NCI-H526 (cell line): ENCODE data around the gene ATP1A4.
"Not testable (repeated sequence)": the region's sequence is repeated elsewhere in the genome, so short reads cannot be mapped to it uniquely, and the experiment has no call there.

Source experiments
- DNase-seq, 2 experiments: peaks; one replicate each; lab custom pipeline; 2025; lab: John Stamatoyannopoulos, UW

The ATP1A4 gene

DNA sequence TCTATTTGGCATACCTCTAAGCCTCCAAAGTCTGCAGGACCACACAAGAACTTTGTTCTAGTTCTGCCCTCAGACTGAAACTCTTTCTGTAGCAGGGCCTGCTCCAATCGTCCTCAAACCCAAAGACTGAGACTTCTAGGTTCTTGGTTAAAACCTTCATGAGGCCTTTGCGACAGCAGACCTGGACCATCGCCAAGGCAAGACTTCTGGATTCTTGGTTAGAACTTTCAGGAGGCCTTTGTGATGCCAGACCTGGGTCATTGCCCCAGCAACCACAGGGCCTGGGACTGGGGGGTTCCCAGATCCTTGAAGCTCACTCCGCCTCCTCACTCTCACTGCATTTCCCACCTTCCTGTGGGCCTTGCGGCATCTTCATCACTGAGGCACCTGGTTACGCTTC lies at the start of gene ATP1A4:
Gene ATP1A4, plus strand, starts transcription at position 301 of the 400 bp plus-strand sequence. CDS start 438 bp downstream, outside the sequence.
- DNase-seq, result no peak

DNA sequence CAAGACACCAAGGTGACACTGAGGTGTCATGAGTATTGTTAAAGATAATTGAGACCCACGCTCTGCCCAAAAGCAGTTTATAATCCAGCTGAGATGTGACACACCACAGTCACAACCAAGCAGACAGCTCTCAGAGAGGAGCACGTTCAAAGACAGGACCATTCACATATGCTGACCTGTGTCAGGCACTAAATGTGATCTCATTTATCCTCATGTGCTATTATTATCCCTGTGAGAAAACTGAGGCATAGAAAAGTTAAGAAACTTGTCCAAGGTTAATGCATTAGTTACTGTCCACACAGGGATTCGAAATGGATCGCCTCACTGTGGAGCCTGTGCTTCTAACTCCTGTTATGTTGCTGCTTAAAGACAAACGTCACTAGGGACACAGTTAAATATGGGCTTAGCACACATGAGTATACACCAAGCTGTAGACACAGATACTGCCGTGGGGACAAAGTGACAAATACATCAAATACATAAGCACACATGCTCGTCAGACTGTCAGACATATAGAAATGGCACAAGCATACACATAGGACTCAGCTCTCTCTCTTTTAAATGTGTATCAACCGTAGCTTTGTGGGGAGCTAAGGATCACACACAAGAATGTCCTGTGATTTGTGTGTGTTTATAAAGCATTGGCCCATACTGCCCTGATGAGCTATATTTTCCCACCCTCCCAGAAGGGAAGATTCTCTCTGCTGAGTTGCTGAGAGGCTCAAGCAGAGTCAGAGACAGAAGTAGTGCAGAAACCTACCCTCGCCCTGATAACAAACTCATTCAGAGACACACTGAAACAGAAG lies 49.5 kb upstream of the ATP1A4 start:
- no peak for DNase-seq

DNA sequence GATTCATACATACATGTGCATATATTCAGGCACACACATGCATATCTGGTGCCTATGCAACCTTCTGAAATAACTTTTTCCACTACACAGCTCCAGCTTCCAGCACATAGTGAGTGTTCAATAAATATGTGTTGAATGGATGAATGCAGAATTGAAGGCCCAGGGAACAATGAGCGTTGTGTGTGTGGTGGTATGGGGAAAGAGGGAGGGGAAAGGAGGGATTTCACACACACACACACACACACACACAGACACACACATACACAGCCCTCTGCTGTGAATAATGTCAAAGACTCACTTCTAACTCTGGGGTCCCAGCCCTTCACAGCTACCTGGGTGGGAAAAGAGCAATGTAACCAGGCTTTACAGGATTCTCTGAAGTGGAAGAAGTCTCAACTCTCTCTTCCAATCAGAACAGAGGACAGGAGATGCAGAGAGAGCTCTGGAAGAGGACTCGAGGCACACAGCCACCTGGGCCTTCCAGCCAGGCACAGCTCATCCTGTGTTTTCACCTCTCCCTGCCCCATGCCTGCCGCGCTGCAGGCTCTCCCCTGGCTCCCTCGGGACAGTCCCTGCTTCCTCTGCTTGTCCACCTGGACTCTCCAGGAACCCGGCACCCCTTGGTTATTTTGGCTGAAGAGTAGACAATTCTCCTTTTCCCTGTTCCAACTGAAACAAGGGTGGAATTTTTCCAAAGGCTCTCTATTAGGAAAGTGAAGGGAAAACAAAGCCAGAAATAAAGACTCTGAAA lies 47.6 kb upstream of the ATP1A4 start:
- DNase-seq, result peak in 1 of 2 experiments; percentile 20

DNA sequence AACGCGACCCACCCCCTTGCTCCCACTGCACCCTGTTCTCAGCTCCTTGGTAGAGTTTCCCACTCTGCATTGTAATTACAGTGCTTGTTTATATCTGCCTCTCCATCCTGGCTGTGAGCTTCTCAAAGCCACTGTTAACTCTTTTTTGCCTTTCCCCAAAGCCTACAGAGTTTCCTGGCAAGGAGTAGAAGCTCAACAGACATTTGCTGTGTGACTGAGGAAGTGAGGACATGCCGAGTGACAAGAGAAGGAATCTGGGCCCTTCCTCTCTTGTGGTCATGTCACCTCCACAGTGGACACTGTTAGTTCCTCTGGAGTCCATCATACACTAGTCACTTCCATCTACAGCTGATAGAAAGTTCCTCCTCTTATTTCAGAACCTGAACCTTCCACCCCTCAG lies 46.9 kb upstream of the ATP1A4 start:
- DNase-seq, result no peak

DNA sequence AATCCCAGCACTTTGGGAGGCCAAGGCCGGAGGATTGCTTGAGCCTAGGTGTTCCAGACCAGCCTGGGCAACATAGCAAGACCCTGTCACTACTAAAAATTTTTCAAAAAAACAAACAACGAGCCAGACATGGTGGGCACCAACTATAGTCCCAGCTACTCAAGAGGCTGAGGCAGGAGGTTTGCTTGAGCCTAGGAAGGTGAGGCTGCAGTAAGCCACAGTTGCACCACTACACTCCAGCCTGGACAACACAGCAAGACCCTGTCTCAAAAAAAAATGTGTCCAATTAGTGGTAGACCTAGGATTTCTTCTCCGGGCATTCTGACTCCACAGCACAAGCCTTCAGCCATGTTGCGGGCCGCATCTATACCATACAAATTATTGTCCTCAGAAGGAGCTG lies 46.2 kb upstream of the ATP1A4 start:
- DNase-seq, result no peak

DNA sequence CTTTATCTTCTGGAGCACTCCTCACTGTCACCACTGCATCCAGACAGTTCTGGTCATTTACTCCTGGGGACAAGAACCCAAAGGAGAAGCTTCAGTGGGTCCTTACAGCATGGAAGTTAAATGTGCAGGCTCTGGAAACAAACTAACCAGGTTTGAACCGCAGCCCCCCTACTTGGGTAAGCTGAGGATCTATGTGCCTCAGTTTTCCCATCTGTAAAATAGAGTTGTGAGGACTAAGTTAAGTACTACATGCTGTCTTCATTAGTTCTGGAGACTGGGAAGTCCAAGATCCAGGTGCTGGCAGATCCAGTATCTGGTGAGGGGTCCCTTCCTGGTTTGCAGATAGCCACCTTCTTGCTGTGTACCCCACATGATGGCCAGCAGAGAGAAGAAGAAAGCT lies 43.9 kb upstream of the ATP1A4 start:
- no peak for DNase-seq

DNA sequence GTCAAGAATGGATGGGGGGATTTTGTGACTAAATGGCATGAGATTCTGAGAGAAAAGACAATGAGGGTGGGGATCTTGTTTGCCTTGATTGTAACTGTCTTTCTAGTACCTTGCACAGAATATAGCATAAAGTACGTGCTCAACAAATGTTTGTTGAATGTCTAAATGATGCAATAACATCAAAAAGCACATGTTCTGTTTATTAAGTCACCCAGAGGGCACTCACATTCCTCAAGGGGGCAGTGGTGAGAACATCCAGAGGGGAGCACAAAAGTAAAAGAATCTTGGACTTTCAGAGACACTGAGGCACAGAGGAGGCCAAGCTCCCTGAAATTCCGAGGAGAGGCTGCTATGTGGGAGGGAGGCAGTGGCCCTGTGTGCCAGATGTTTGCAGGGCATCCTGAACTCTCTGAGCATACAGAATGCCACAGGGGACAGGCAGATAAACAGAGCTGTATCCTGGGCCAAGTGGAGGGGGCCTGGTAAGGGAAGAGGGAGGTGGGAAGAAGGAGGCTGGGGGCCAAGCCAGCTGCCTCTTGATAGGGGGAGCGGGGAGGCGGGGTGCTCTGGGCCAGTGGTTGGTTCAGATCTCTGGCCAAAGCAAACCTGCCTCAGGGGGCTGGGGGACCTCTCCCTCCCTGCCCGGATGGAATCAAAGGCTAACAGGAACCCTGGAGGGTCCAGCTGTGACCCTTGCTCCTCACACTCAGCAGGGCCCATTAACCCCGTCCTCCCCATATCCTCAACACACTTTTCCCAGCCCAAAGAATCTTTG lies 42.3 kb upstream of the ATP1A4 start:
- DNase-seq, result peak in 1 of 2 experiments; percentile 36

DNA sequence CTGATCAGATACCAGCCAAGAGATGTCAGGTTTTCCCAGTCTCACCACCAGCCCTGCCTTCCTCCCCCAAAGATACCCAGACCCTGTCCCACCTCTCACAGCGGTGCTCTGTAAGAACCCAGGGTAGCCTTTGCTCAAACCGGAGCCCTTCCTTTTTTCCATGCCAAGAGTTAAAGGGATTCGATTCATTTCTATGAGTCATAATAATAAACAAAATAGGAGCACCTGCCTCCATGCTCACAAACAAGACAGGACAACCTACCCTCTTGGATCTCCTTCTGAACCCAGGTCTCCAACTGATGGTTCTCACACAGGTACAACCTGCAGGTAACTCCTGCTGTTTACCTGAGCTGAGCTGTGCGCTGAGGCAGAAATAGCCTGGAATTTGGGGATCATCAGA lies 41.7 kb upstream of the ATP1A4 start:
- no peak for DNase-seq

DNA sequence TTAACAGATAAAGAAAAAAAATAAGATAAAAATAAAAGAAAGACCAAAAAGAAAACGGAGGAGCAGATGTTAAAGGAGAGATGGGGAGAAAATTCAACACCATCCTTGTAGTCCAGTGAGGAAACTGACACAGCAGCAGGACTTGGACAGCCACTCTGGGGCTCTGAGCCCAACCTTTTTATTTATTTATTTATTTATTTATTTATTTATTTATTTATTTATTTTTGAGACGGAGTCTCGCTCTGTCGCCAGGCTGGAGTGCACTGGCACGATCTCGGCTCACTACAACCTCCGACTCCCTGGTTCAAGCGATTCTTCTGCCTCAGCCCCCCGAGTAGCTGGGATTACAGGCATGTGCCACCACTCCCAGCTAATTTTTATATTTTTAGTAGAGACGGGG lies 39.9 kb upstream of the ATP1A4 start:
- not testable (repeated sequence) for DNase-seq

DNA sequence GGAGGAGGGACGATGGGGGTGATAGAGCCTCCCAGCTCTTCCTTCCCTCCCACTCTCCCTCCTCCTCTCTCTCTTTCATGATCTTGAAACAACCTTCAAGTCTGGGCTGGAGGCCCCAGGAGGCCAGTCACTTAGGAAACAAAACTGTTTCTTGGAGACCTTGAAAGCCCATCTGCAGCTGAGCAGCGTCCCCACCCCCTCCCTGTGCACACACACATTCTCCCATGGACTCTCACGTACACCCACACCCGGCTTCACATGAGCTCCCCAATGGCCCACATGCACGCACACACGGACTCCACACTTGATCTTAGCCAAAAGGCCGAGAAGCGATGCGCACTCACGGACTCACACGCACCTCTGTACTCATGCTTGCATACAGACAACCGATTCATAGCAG lies 39.0 kb upstream of the ATP1A4 start:
- no peak for DNase-seq

DNA sequence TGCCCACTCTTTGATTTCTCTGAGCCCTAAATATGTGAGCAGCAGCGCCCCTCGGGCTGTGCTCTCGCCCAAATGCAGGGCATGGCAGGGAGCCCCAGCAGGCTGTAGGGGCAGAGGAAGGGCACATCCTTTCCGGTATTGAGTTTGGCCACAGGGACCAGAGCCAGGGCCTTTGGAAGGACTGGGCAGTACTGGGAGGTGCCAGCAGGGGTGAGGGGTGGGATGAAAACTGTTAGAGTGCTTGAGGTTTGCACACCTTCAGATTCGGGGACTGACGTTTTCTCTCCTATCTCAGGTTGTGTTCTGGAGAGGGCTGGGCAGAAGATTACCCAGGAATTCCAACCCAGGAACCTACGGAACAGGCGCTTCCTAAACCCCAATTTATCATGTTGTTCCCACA lies 38.0 kb upstream of the ATP1A4 start:
- DNase-seq, result no peak

DNA sequence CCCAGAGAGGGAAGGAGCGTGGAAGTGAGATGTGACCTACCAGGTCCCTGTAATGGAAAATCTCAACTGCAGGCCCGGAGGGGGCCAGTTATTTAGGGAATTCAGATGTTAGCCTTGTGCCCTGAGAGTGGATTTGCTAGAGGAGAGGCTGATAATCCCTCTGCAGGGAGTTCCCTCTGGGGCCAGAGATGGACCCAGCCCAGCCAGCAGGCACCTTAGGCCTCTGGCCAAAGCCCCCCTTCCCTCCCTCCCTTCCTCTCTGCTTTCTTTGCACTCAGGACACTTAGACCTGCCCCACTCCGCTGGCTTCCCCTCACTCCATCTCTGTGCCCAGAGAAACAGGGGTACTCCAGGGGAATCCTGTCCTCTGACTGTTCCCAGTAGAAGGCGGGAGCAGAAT lies 37.3 kb upstream of the ATP1A4 start:
- DNase-seq, result no peak

DNA sequence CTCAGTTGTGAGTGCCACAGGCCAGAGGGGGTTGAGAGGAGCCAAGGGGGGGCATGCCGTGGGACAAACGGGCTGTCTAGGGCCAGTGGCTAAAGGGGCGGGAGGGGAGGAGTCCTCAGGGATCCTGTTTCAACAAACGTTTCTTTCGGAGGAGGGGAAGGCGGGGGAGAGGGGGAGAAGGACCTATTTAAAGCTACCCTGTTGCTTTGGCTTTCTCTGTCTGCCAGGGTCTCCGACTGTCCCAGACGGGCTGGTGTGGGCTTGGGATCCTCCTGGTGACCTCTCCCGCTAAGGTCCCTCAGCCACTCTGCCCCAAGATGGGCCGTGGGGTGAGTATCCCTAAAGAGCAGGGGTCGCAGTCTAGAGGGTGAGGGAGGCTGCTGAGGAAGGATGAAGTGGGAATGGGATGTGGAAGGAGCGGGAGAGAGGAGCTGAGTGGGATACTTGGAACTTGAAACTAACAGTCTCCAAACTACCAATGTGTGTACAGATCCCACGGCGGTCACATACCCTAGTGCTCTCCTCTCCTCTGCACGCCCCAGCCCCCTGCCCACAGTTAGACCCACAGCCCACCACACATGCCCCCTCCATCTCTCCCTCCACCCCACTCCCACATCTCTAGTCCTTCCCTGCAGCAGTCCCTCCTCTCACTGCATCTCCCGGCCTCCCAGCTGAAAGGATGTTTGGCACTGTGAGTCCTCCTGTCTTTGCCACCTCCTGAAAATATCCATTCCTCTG lies 35.7 kb upstream of the ATP1A4 start, which contains the start of gene ATP1A2:
Gene ATP1A2, plus strand, starts transcription at position 215 of the 738 bp plus-strand sequence. Its CDS starts 103 bp downstream, at position 318.
- no peak for DNase-seq

DNA sequence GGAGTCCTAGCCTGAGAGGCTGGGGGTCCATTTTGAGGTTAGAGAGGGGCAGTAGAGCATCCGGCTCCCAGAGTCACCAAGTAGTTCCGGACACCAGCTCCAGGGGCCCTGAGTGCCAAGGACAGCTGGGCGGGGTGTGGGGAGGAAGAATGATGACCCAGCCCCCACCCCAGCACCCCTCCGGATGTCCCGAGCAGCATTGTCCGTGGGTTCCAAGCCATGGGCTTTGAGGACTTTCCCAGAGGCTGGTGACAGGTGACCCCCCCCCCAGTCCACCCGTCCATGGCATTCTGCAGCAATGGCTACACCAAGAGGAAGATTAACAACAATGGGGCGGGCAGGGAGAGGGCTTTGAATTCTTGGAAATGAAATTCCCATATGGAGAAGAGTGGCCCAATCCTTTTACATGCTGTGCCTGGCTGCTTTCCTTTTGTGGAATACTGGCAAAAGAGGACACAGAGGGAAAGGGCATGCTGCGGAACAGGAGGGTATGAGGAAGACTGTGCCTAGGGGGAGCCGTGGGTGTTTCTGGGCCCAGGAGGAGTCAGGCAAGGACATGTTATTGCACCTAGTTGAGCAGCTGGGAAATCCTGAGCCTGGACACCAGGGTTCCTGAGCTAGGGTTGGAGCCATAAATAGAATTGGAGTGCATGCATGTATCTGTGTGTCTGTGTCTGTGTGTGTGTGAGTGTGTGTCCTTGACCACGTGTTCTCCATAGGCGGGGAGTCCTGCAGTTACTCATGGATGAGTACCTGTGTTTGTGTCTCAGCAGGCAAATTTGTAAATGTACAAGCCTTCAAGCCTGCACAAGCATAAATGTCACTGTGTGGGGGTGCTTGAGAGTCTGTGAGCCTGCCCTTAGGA lies 34.9 kb upstream of the ATP1A4 start:
- DNase-seq, result peak in 1 of 2 experiments; percentile 35

DNA sequence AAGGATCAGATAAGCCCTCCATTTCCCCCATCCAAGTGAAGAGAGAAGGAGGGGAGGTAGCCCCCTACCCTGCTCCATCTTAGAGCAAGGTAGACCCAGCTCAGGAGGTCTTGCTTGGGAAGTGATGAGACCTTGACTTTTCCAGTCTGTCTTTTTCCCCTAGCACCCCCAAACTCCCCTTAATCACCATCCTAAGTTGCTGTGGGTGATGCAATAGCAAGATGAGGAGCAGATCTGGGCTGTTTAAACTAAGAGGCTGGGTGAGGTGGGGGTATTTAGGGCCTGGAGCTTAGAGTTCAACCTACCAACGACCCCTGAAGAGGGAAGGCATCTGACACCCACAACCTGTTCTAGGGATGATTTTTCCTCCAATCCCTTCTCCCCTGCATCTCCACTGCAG lies 34.1 kb upstream of the ATP1A4 start:
- no peak for DNase-seq

DNA sequence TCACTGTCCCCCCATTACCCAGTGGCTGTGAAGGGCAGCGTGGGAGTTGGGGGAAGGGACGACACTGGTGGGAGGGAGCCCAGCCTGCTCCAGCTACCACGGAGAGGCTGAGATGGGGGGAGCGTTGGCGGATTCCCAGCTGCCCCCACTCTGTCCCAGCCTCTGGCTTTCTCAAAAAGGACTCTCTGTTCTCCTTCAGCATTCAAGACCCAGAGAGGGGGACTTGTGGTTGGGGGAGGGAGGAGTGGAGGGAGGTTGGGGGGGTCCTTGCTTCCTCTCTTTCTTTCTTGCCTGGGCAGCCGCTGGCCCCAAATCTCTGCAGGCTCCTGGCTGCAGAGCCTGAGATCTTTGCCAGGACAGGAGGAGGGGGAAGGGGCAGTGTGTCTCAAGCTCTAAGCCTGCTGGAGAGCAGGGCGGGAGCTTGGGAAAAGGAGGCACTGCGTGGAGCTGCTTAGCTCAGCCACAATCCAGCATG lies 33.7 kb upstream of the ATP1A4 start:
- DNase-seq, result no peak

DNA sequence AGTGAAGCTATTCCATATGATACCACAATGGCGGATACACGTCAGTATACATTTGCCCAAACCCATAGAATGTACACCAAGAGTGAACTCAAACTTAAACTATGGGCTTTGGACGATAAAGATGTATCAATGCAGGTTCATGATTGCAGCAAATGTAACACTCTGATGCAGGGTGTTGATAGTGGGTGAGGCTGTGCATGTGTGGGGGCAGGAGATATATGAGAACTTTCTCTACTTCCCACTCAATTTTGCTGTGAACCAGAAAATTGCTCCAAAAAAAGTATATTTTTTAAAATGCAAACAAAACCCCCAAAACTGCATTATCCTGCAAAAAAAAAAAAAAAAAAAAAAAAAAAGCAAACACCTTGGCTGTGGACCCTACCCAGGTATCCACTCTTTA lies 32.5 kb upstream of the ATP1A4 start:
- no peak for DNase-seq

DNA sequence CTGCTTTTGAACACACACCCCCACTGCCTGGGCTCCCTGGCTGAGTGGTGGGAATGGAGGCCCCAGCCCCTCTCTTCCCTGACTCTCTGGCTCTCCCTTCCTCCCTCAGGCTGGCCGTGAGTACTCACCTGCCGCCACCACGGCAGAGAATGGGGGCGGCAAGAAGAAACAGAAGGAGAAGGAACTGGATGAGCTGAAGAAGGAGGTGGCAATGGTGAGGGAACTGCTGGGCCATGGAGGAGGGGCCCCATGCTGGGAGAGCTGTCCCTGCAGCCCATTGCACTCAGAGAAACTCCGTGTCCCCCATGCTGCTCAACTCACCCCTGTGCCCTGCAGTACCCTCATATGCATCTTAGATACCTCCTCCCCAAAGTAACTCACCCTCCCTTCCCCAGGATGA lies 30.6 kb upstream of the ATP1A4 start:
- DNase-seq, result no peak

DNA sequence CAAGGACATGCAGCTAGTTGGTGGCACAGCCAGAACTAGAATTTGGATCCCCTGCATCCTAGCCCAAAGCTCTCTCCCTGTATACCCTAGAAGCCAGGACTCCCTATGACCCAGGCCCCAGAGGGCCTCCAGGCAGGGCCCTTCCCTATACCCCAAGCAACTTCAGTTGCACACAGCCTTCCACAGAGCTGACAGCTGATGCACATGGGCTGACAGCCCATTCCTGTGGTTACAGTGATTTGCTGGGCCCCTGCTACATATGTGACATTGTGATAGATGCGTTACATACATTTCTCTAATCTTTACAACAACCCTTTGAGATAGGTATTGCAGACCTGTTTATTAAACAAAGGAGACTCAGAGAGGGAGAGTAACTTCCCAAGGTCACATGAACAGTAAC lies 30.0 kb upstream of the ATP1A4 start:
- no peak for DNase-seq

DNA sequence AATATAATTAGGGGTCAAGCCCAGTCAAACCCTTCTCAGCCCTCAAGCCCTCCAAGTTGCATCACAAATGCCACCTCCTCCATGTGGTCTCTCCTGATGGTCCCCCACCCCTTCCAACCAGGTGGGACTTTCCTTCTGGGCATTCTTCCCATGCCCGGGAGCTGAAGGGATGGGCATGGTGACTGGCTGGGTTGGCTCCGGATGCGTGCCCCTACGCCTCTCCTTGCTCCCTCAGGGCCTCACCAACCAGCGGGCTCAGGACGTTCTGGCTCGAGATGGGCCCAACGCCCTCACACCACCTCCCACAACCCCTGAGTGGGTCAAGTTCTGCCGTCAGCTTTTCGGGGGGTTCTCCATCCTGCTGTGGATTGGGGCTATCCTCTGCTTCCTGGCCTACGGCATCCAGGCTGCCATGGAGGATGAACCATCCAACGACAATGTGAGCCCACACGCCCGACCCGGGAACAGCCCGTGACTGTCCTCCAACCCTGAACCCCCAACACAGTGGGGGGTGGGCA lies 28.4 kb upstream of the ATP1A4 start:
- DNase-seq, result no peak
